H9 (cell line): ENCODE results near the gene EFTUD2. TPM values are rescaled to one million over a fixed set of nuclear protein-coding genes. Genes with fewer than 3 reads are reported as not detected.

Experiments
- DNase-seq: peaks from one replicate; pipeline ENCODE4 v3.0.0-alpha.2; 2017
- H2AFZ ChIP-seq: one replicate; pipeline ENCODE4 v1.6.1; 2013; ENCODE audit warnings: mild to moderate bottlenecking, low read length, control low read depth, moderate library complexity
- H2AK5ac ChIP-seq: 2 replicates; pipeline ENCODE4 v1.6.1; 2013; ENCODE audit warnings: low read length, control low read depth, mixed read lengths; ENCODE audit not compliant: insufficient read length
- H2BK120ac ChIP-seq: one replicate; pipeline ENCODE4 v1.6.1; 2013; ENCODE audit warnings: low read depth, mild to moderate bottlenecking, low read length, control low read depth, inconsistent platforms; ENCODE audit not compliant: poor library complexity, severe bottlenecking
- H2BK12ac ChIP-seq: 2 replicates; pipeline ENCODE4 v1.6.1; 2013; ENCODE audit warnings: low read length, control low read depth, mixed read lengths, low read depth; ENCODE audit not compliant: insufficient read length
- H2BK15ac ChIP-seq: 2 replicates; pipeline ENCODE4 v1.6.1; 2013; ENCODE audit warnings: low read depth, low read length, control low read depth
- H2BK20ac ChIP-seq: one replicate; pipeline ENCODE4 v1.6.1; 2013; ENCODE audit warnings: low read depth, mild to moderate bottlenecking, low read length, control low read depth, inconsistent platforms; ENCODE audit not compliant: poor library complexity, severe bottlenecking
- H2BK5ac ChIP-seq: 2 replicates; pipeline ENCODE4 v1.6.1; 2013; ENCODE audit warnings: low read length, control low read depth, mixed read lengths; ENCODE audit not compliant: insufficient read length
- H3K14ac ChIP-seq: 2 replicates; pipeline ENCODE4 v1.6.1; 2013; ENCODE audit warnings: low read length, control low read depth; ENCODE audit not compliant: insufficient read depth
- H3K18ac ChIP-seq: 2 replicates; pipeline ENCODE4 v1.6.1; 2013; ENCODE audit warnings: low read depth, mild to moderate bottlenecking, mixed read lengths, low read length, control low read depth; ENCODE audit not compliant: insufficient read length
- H3K23ac ChIP-seq: 2 replicates; pipeline ENCODE4 v1.6.1; 2013; ENCODE audit warnings: low read length, control low read depth, mixed read lengths, low read depth; ENCODE audit not compliant: insufficient read length
- H3K23me2 ChIP-seq: 2 replicates; pipeline ENCODE4 v1.6.1; 2013; ENCODE audit warnings: low read depth, mild to moderate bottlenecking, mixed read lengths, low read length, control low read depth; ENCODE audit not compliant: insufficient read length, poor library complexity, severe bottlenecking
- H3K27ac ChIP-seq: 2 replicates; pipeline ENCODE4 v1.5.1; 2013; ENCODE audit warnings: low read length, control low read depth, mixed read lengths, low read depth; ENCODE audit not compliant: insufficient read length
- H3K27me3 ChIP-seq: 2 replicates; pipeline ENCODE4 v1.6.1; 2013; ENCODE audit warnings: low read length, control low read depth, inconsistent platforms; ENCODE audit not compliant: insufficient read depth
- H3K4ac ChIP-seq: 2 replicates; pipeline ENCODE4 v1.6.1; 2013; ENCODE audit warnings: low read depth, mild to moderate bottlenecking, control low read depth, inconsistent platforms, low read length, moderate library complexity
- H3K4me1 ChIP-seq: 2 replicates; pipeline ENCODE4 v1.6.1; 2013; ENCODE audit warnings: low read length, control low read depth, inconsistent platforms; ENCODE audit not compliant: insufficient read depth
- H3K4me2 ChIP-seq: 2 replicates; pipeline ENCODE4 v1.6.1; 2013; ENCODE audit warnings: low read length, control low read depth, mixed read lengths; ENCODE audit not compliant: insufficient read length, insufficient read depth
- H3K56ac ChIP-seq: 2 replicates; pipeline ENCODE4 v1.6.1; 2013; ENCODE audit warnings: low read depth, mild to moderate bottlenecking, mixed read lengths, low read length, control low read depth; ENCODE audit not compliant: insufficient read length
- H3K79me1 ChIP-seq: 2 replicates; pipeline ENCODE4 v1.6.1; 2013; ENCODE audit warnings: low read depth, mild to moderate bottlenecking, moderate library complexity, low read length, control low read depth, inconsistent platforms; ENCODE audit not compliant: insufficient read depth, poor library complexity, severe bottlenecking
- H3K79me2 ChIP-seq: 2 replicates; pipeline ENCODE4 v1.6.1; 2013; ENCODE audit warnings: low read length, control low read depth, inconsistent platforms; ENCODE audit not compliant: insufficient read depth
- H3K9ac ChIP-seq: 2 replicates; pipeline ENCODE4 v1.6.1; 2013; ENCODE audit warnings: low read length, control low read depth, mixed read lengths; ENCODE audit not compliant: insufficient read length; ENCODE audit errors: extremely low read depth
- H3K9me3 ChIP-seq: one replicate; pipeline ENCODE4 v1.6.1; 2013; ENCODE audit warnings: low read depth, low read length, inconsistent platforms; ENCODE audit not compliant: control insufficient read depth
- H3T11ph ChIP-seq: one replicate; pipeline ENCODE4 v1.6.1; 2013; ENCODE audit warnings: mild to moderate bottlenecking, low read length, control low read depth, inconsistent platforms
- H4K20me1 ChIP-seq: one replicate; pipeline ENCODE4 v1.6.1; 2013; ENCODE audit not compliant: control insufficient read depth, insufficient read length, insufficient read depth
- H4K5ac ChIP-seq: 2 replicates; pipeline ENCODE4 v1.6.1; 2013; ENCODE audit warnings: low read depth, mild to moderate bottlenecking, mixed read lengths, low read length, control low read depth; ENCODE audit not compliant: insufficient read length
- H4K8ac ChIP-seq: replicated peaks from 2 replicates; pipeline ENCODE4 v1.6.1; 2013; ENCODE audit warnings: low read length, control low read depth, mixed read lengths, low read depth; ENCODE audit not compliant: insufficient read length
- H4K91ac ChIP-seq: 2 replicates; pipeline ENCODE4 v1.6.1; 2013; ENCODE audit warnings: low read depth, mild to moderate bottlenecking, moderate library complexity, mixed read lengths, low read length, control low read depth; ENCODE audit not compliant: insufficient read length
- H3K27ac Mint-ChIP-seq, 3 experiments: 2 replicates in 2 of 3; 3 replicates in 1 of 3; pipeline ENCODE4 v1.8.0; 2020 to 2021; ENCODE audit warnings: mixed read lengths in 3 of 3, mild to moderate bottlenecking in 1 of 3, moderate library complexity in 1 of 3
- H3K27me3 Mint-ChIP-seq: 2 replicates; pipeline ENCODE4 v1.8.0; 2021; ENCODE audit warnings: low read depth, mild to moderate bottlenecking, moderate library complexity, mixed read lengths
- H3K36me3 Mint-ChIP-seq, 3 experiments: 2 replicates in 2 of 3; 3 replicates in 1 of 3; pipeline ENCODE4 v1.8.0; 2020 to 2021; ENCODE audit warnings: low read depth in 3 of 3, mixed read lengths in 3 of 3; ENCODE audit not compliant: insufficient read depth in 1 of 3
- H3K4me1 Mint-ChIP-seq, 2 experiments: 2 replicates each; pipeline ENCODE4 v1.8.0; 2020; ENCODE audit warnings: mixed read lengths in 2 of 2
- H3K4me3 Mint-ChIP-seq, 2 experiments: 2 replicates in 1 of 2; 3 replicates in 1 of 2; pipeline ENCODE4 v1.8.0; 2020 to 2021; ENCODE audit warnings: mild to moderate bottlenecking in 2 of 2, mixed read lengths in 2 of 2, moderate library complexity in 1 of 2
- H3K9me3 Mint-ChIP-seq, 2 experiments: 2 replicates in 1 of 2; 3 replicates in 1 of 2; pipeline ENCODE4 v1.8.0; 2020; ENCODE audit warnings: mild to moderate bottlenecking in 2 of 2, mixed read lengths in 2 of 2, moderate library complexity in 1 of 2
- CTCF ChIP-seq: fragments of 200-600 bp; sonication (generic); conservative IDR thresholded peaks from 3 replicates; pipeline ENCODE4 v1.8.0; 2021; ENCODE audit warnings: antibody characterized with exemption, mild to moderate bottlenecking
- WGBS: extraction: QIAGEN DNeasy Blood & Tissue Kit; methylation state at CpG from one replicate; pipeline ENCODE4 v1.1.7; 2013; ENCODE audit warnings: missing lambda C conversion rate, low lambda C conversion rate, mixed read lengths; ENCODE audit not compliant: insufficient read length; ENCODE audit errors: extremely low coverage; 5-methylcytosine and 5-hydroxymethylcytosine counted together
- total RNA-seq: library from RNA; stranded (reverse); gene quantifications from 2 replicates; pipeline ENCODE4 v1.2.1, GENCODE V29; 2021

EFTUD2 gene
- total RNA-seq, 1 experiment from 2014 or later: 150 TPM

- no peak overlapping the region for H2BK5ac ChIP-seq
- WGBS: no CpG with 5 or more reads among the region's 2 CpGs
- no peak overlapping the region for H3K9ac ChIP-seq
- H3K27ac Mint-ChIP-seq: no peak overlapping the region; a peak in 1 of 7 replicates
- no peaks in the 10 kb centered on the region for H4K20me1 ChIP-seq
- H2AK5ac ChIP-seq: no peak overlapping the region
- no peak overlapping the region for H3K23ac ChIP-seq
- peaks cover 7 to 12% of the 10 kb centered on the region in 2 experiments for H3K4me1 Mint-ChIP-seq
- no peak overlapping the region for H3K14ac ChIP-seq
- H3K23me2 ChIP-seq: no peaks in the 10 kb centered on the region
- H3K4ac ChIP-seq: no peak overlapping the region
- H3K27me3 ChIP-seq: no peaks in the 10 kb centered on the region
- H4K91ac ChIP-seq: no peak overlapping the region
- H2AFZ ChIP-seq: no peak overlapping the region
- no peaks in the 10 kb centered on the region for H3K79me2 ChIP-seq
- no peak overlapping the region for H2BK120ac ChIP-seq
- TF ChIP-seq CTCF: no peak
- no peak overlapping the region for H3T11ph ChIP-seq
- H3K9me3 Mint-ChIP-seq: no peaks in the 10 kb centered on the region
- peaks cover 4% of the 10 kb centered on the region for H3K27me3 Mint-ChIP-seq
- no peaks in the 10 kb centered on the region for H3K9me3 ChIP-seq
- no peak overlapping the region for H3K27ac ChIP-seq
- no peaks in the 10 kb centered on the region; a peak in 1 of 7 replicates for H3K36me3 Mint-ChIP-seq
- DNase-seq: no peak
- H3K4me2 ChIP-seq: no peak overlapping the region
- H3K4me3 Mint-ChIP-seq: no peak overlapping the region
- H2BK20ac ChIP-seq: no peak overlapping the region
- no peak overlapping the region for H2BK15ac ChIP-seq
- H3K4me1 ChIP-seq: peaks cover 3% of the 10 kb centered on the region; the same call in 1 of the 2 replicates
- no peaks in the 10 kb centered on the region for H3K79me1 ChIP-seq
- no peak overlapping the region for H4K5ac ChIP-seq
- H2BK12ac ChIP-seq: no peak overlapping the region
- H3K18ac ChIP-seq: no peak overlapping the region
- H4K8ac ChIP-seq: no peak overlapping the region
- H3K56ac ChIP-seq: no peak overlapping the region
These were observed 62.0 kb downstream of the EFTUD2 start for GRCh38 chr17:44837196-44837595.
